ENCODE measurements around the gene SLC6A9.
A peak's percentile ranks its signal among the peaks of the same experiment; 100 is the strongest.

SLC6A9 gene

GRCh38 chr1:43981636-43982035 is 49.6 kb downstream of the SLC6A9 start:
- no peak for DNase-seq

- DNase-seq: no peak
These were observed 50.1 kb downstream of the SLC6A9 start for GRCh38 chr1:43981135-43981491.

- no peak for DNase-seq
These were observed 50.8 kb downstream of the SLC6A9 start for GRCh38 chr1:43980255-43981134.

GRCh38 chr1:43979528-43980254 is 51.6 kb downstream of the SLC6A9 start:
- peak; percentile 20 for DNase-seq

GRCh38 chr1:43979261-43979527 is 52.1 kb downstream of the SLC6A9 start:
- no peak for DNase-seq

- peak; percentile 51 for DNase-seq
These were observed 52.6 kb downstream of the SLC6A9 start, which contains the start of gene B4GALT2 for GRCh38 chr1:43978551-43979260. Gene B4GALT2 (plus strand): TSS chr1:43979210. CDS start chr1:43981161, 1,951 bp downstream.

GRCh38 chr1:43978264-43978550 is 53.1 kb downstream of the SLC6A9 start:
- DNase-seq: no peak

- no peak for DNase-seq
These were observed 53.6 kb downstream of the SLC6A9 start for GRCh38 chr1:43977376-43978263.

GRCh38 chr1:43976890-43977289 is 54.4 kb downstream of the SLC6A9 start:
- no peak for DNase-seq

GRCh38 chr1:43976045-43976444 is 55.2 kb downstream of the SLC6A9 start:
- no peak for DNase-seq

GRCh38 chr1:43975249-43975961 is 55.9 kb downstream of the SLC6A9 start:
- peak; percentile 52 for DNase-seq

GRCh38 chr1:43974443-43975248 is 56.6 kb downstream of the SLC6A9 start, which contains the start of gene ATP6V0B:
Gene ATP6V0B (plus strand): TSS chr1:43974960. CDS start chr1:43975041, 81 bp downstream.
- DNase-seq: peak; percentile 91

GRCh38 chr1:43973981-43974442 is 57.2 kb downstream of the SLC6A9 start:
- DNase-seq: no peak

GRCh38 chr1:43971336-43971980 is 59.8 kb downstream of the SLC6A9 start:
- DNase-seq: no peak

GRCh38 chr1:43970911-43971310 is 60.4 kb downstream of the SLC6A9 start:
- no peak for DNase-seq

GRCh38 chr1:43970502-43970901 is 60.8 kb downstream of the SLC6A9 start:
- no peak for DNase-seq

GRCh38 chr1:43969746-43970466 is 61.4 kb downstream of the SLC6A9 start, which contains the start of gene DPH2:
Gene DPH2 (plus strand): TSS chr1:43970010. CDS start chr1:43970176, 166 bp downstream.
- DNase-seq: peak; percentile 95

GRCh38 chr1:43969416-43969745 is 61.9 kb downstream of the SLC6A9 start:
- DNase-seq: no peak

GRCh38 chr1:43968348-43968948 is 62.8 kb downstream of the SLC6A9 start:
- peak; percentile 25 for DNase-seq
